CD4-positive, alpha-beta memory T cell (primary cell): ENCODE data around the gene HSCB. TPM values are rescaled to one million over a fixed set of nuclear protein-coding genes. Genes with fewer than 3 reads are reported as not detected.
"Not testable (repeated sequence)": the region's sequence is repeated elsewhere in the genome, so short reads cannot be mapped to it uniquely, and the experiment has no call there.

Source experiments
- CTCF ChIA-PET: fragments of 350-600 bp; sonication (Branson Sonifier 250); formaldehyde crosslinking; loops from one replicate; lab custom pipeline; 2021; ENCODE audit warnings: inconsistent platforms; ENCODE audit not compliant: partially characterized antibody; lab: Charles Lee
- POLR2A ChIA-PET: fragments of 350-600 bp; sonication (Branson Sonifier 250); formaldehyde crosslinking; loops from one replicate; lab custom pipeline; 2021; ENCODE audit not compliant: partially characterized antibody; lab: Charles Lee
- DNase-seq, 5 donors: peaks; one replicate each; pipeline versions ENCODE4 v3.0.0 to v3.0.0-alpha.2; 2020 to 2022; ENCODE audit warnings: mixed read lengths in 1 of 5
- H3K27ac ChIP-seq: one replicate; pipeline ENCODE4 v1.7.0; 2013; ENCODE audit warnings: low read depth, low read length
- H3K27me3 ChIP-seq: 2 replicates; pipeline ENCODE4 v1.7.0; 2013; ENCODE audit warnings: mild to moderate bottlenecking, low read length, moderate library complexity; ENCODE audit not compliant: insufficient read depth
- H3K36me3 ChIP-seq: 2 replicates; pipeline ENCODE4 v1.7.0; 2013; ENCODE audit warnings: mild to moderate bottlenecking, low read length, moderate library complexity; ENCODE audit not compliant: insufficient read depth
- H3K4me1 ChIP-seq: 2 replicates; pipeline ENCODE4 v1.7.0; 2013; ENCODE audit warnings: mild to moderate bottlenecking, low read length, moderate library complexity; ENCODE audit not compliant: insufficient read depth
- H3K4me3 ChIP-seq, 2 donors: one replicate each; pipeline ENCODE4 v1.7.0; 2013; ENCODE audit warnings: low read length in 2 of 2, mild to moderate bottlenecking in 1 of 2
- H3K9me3 ChIP-seq, 2 donors: one replicate each; pipeline ENCODE4 v1.7.0; 2013; ENCODE audit warnings: low read length in 2 of 2, control low read depth in 1 of 2; ENCODE audit not compliant: control insufficient read depth in 1 of 2
- H3K27ac Mint-ChIP-seq, 7 donors: one replicate each; pipeline ENCODE4 v1.8.0; 2020 to 2021; ENCODE audit warnings: mixed read lengths in 7 of 7, mild to moderate bottlenecking in 6 of 7, inconsistent platforms in 3 of 7, moderate library complexity in 3 of 7
- H3K27me3 Mint-ChIP-seq, 2 donors: one replicate each; pipeline ENCODE4 v1.8.0; 2020 to 2021; ENCODE audit warnings: mixed read lengths in 2 of 2
- H3K36me3 Mint-ChIP-seq, 2 donors: one replicate each; pipeline ENCODE4 v1.8.0; 2020 to 2021; ENCODE audit warnings: mixed read lengths in 2 of 2, inconsistent platforms in 1 of 2, mild to moderate bottlenecking in 1 of 2
- H3K4me1 Mint-ChIP-seq, 4 donors: one replicate each; pipeline ENCODE4 v1.8.0; 2020 to 2021; ENCODE audit warnings: mixed read lengths in 4 of 4, mild to moderate bottlenecking in 1 of 4
- H3K4me3 Mint-ChIP-seq, 8 donors: one replicate each; pipeline ENCODE4 v1.8.0; 2020 to 2021; ENCODE audit warnings: mixed read lengths in 8 of 8, mild to moderate bottlenecking in 7 of 8, moderate library complexity in 6 of 8, inconsistent platforms in 3 of 8
- H3K9me3 Mint-ChIP-seq, 8 donors: one replicate each; pipeline ENCODE4 v1.8.0; 2020 to 2021; ENCODE audit warnings: mixed read lengths in 8 of 8, mild to moderate bottlenecking in 5 of 8, inconsistent platforms in 3 of 8, moderate library complexity in 1 of 8
- intact Hi-C: fragments of 100-400 bp; cut with micrococcal nuclease; formaldehyde crosslinking; loops from one replicate; pipeline ENCODE4 v1.15.1; 2023
- polyA plus RNA-seq, 2 donors: library from polyadenylated mRNA; unstranded; fragments of 300-500 nt; fragmentation: Illumina TruSeq; gene quantifications; one replicate each; pipeline ENCODE4 v1.2.3, GENCODE V29; 2021
- total RNA-seq, 2 experiments: library from RNA; stranded (reverse); gene quantifications; one replicate each; pipeline ENCODE4 v1.2.3, GENCODE V29; 2021

The HSCB gene
- total and polyA plus RNA-seq, 4 experiments from 2014 or later = 7.6 to 11.1 (median 9.8) TPM

GRCh38 chr22:28762000-28762399 is 20.2 kb downstream of the HSCB start:
- H3K4me3 ChIP-seq, H3K9me3 Mint-ChIP-seq, H3K36me3 ChIP-seq, H3K9me3 ChIP-seq, H3K27me3 ChIP-seq, H3K27ac Mint-ChIP-seq, H3K4me3 Mint-ChIP-seq, H3K27ac ChIP-seq, H3K36me3 Mint-ChIP-seq, H3K4me1 ChIP-seq, DNase-seq, H3K27me3 Mint-ChIP-seq, intact Hi-C loops, POLR2A ChIA-PET, CTCF ChIA-PET, H3K4me1 Mint-ChIP-seq: not testable (repeated sequence)

- intact Hi-C loops = no loop called here
- DNase-seq = no peak
- Histone ChIP-seq H3K27ac (no peak overlapping the region), H3K4me1 (no peaks in the 10 kb centered on the region), H3K36me3 (no peaks in the 10 kb centered on the region), H3K9me3 (no peaks in the 10 kb centered on the region), H3K4me3 (no peak overlapping the region), H3K27me3 (no peaks in the 10 kb centered on the region)
- H3K4me1 Mint-ChIP-seq = no peaks in the 10 kb centered on the region
- POLR2A ChIA-PET = no interaction called here
- H3K9me3 Mint-ChIP-seq = no peaks in the 10 kb centered on the region
- H3K27ac Mint-ChIP-seq = no peak overlapping the region
- no peaks in the 10 kb centered on the region for H3K27me3 Mint-ChIP-seq
- no peak overlapping the region for H3K4me3 Mint-ChIP-seq
- CTCF ChIA-PET = no interaction called here
- no peaks in the 10 kb centered on the region for H3K36me3 Mint-ChIP-seq
Observed at GRCh38 chr22:28766628-28767027, 24.8 kb downstream of the HSCB start.

GRCh38 chr22:28768701-28769393 is 27.0 kb downstream of the HSCB start:
- Histone ChIP-seq H3K4me3 (no peak overlapping the region), H3K27ac (no peak overlapping the region), H3K9me3 (no peaks in the 10 kb centered on the region), H3K4me1 (peaks cover 8% of the 10 kb centered on the region), H3K27me3 (no peaks in the 10 kb centered on the region), H3K36me3 (no peaks in the 10 kb centered on the region)
- Mint-ChIP-seq H3K4me3 (no peak overlapping the region), H3K4me1 (peaks cover 8 to 14% (median 10%) of the 10 kb centered on the region in 4 donors), H3K27ac (no peak overlapping the region), H3K36me3 (peaks cover 5 to 9% of the 10 kb centered on the region in 2 donors), H3K9me3 (no peaks in the 10 kb centered on the region), H3K27me3 (no peaks in the 10 kb centered on the region)
- intact Hi-C loops = no loop called here
- no peak for DNase-seq
- ChIA-PET POLR2A (no interaction called here), CTCF (no interaction called here)

GRCh38 chr22:28769394-28770085 is 27.7 kb downstream of the HSCB start:
- H3K4me1 Mint-ChIP-seq = peaks cover 10 to 18% (median 12%) of the 10 kb centered on the region in 4 donors
- ChIA-PET POLR2A (no interaction called here), CTCF (interaction anchor here (1.0 kb wide), 1 partner anchor 34 kb away, joined by 4 read pairs; no protein-coding TSS in a partner anchor)
- no peaks in the 10 kb centered on the region for H3K27me3 Mint-ChIP-seq
- Histone ChIP-seq H3K27ac (no peak overlapping the region), H3K4me1 (peaks cover 14% of the 10 kb centered on the region), H3K9me3 (no peaks in the 10 kb centered on the region), H3K4me3 (no peak overlapping the region), H3K36me3 (no peaks in the 10 kb centered on the region), H3K27me3 (no peaks in the 10 kb centered on the region)
- no peaks in the 10 kb centered on the region for H3K9me3 Mint-ChIP-seq
- DNase-seq = no peak
- peak overlapping the region in 1 of 8 donors; percentile 22 for H3K4me3 Mint-ChIP-seq
- H3K36me3 Mint-ChIP-seq = peaks cover 7 to 10% of the 10 kb centered on the region in 2 donors
- no peak overlapping the region for H3K27ac Mint-ChIP-seq
- intact Hi-C loops = loop anchor here (5.0 kb wide), 1 partner anchor 43 kb away; no protein-coding TSS in a partner anchor

GRCh38 chr22:28771195-28771791 is 29.5 kb downstream of the HSCB start:
- Histone ChIP-seq H3K27ac (no peak overlapping the region), H3K4me3 (no peak overlapping the region), H3K36me3 (no peaks in the 10 kb centered on the region), H3K4me1 (peaks cover 29% of the 10 kb centered on the region), H3K27me3 (no peaks in the 10 kb centered on the region), H3K9me3 (no peaks in the 10 kb centered on the region)
- no peak overlapping the region for H3K27ac Mint-ChIP-seq
- peaks cover 10 to 17% of the 10 kb centered on the region in 2 donors for H3K36me3 Mint-ChIP-seq
- DNase-seq = no peak
- peaks cover 17 to 36% (median 24%) of the 10 kb centered on the region in 4 donors for H3K4me1 Mint-ChIP-seq
- H3K27me3 Mint-ChIP-seq = no peaks in the 10 kb centered on the region
- peak overlapping the region in 2 of 8 donors; percentile 66 to 75 for H3K4me3 Mint-ChIP-seq
- no peaks in the 10 kb centered on the region for H3K9me3 Mint-ChIP-seq
- intact Hi-C loops = loop anchor here (5.0 kb wide), 1 partner anchor 41 kb away; no protein-coding TSS in a partner anchor
- POLR2A ChIA-PET = no interaction called here
- CTCF ChIA-PET = interaction anchor here (4.2 kb wide), 1 partner anchor 19 kb away, joined by 16 read pairs; no protein-coding TSS in a partner anchor

GRCh38 chr22:28772633-28773460 is 31.0 kb downstream of the HSCB start, which contains the start of gene CCDC117:
Gene CCDC117, plus strand, starts transcription at chr22:28772695. Its CDS starts 155 bp downstream, at chr22:28772850.
- H3K27ac ChIP-seq = peak within 1 kb of the TSS; percentile 84
- no peaks in the 10 kb centered on the region for H3K9me3 Mint-ChIP-seq
- H3K27me3 ChIP-seq = no peaks in the 10 kb centered on the region
- ChIA-PET POLR2A (interaction anchor here (0.6 to 2.1 kb wide), 14 partner anchors 11 to 380 kb away, joined by 3 to 51 read pairs (median 4); partner anchors contain the start of genes CHEK2, HSCB and XBP1), CTCF (interaction anchor here (0.6 to 4.2 kb wide), 14 partner anchors 12 to 172 kb away, joined by 3 to 16 read pairs (median 4); partner anchors contain the start of gene XBP1)
- DNase-seq = peak; percentile 87 to 96 (median 88)
- peak within 1 kb of the TSS; percentile 93 to 99 (median 96) for H3K4me3 Mint-ChIP-seq
- no peaks in the 10 kb centered on the region for H3K36me3 ChIP-seq
- peaks cover 10 to 20% of the 10 kb centered on the region in 2 donors for H3K36me3 Mint-ChIP-seq
- peak within 1 kb of the TSS; percentile 89 to 97 (median 94) for H3K27ac Mint-ChIP-seq
- H3K4me3 ChIP-seq = peak within 1 kb of the TSS; percentile 72 to 86
- no peaks in the 10 kb centered on the region for H3K27me3 Mint-ChIP-seq
- no peaks in the 10 kb centered on the region for H3K9me3 ChIP-seq
- H3K4me1 Mint-ChIP-seq = peaks cover 17 to 36% (median 25%) of the 10 kb centered on the region in 4 donors
- intact Hi-C loops = loop anchor here (1.0 to 5.0 kb wide), 4 partner anchors 26 to 110 kb away; partner anchors contain the start of genes HSCB and ZNRF3
- H3K4me1 ChIP-seq = peaks cover 35% of the 10 kb centered on the region
